ENCODE data around the gene TDRD12.

- TF ChIP-seq, protein P1, sequence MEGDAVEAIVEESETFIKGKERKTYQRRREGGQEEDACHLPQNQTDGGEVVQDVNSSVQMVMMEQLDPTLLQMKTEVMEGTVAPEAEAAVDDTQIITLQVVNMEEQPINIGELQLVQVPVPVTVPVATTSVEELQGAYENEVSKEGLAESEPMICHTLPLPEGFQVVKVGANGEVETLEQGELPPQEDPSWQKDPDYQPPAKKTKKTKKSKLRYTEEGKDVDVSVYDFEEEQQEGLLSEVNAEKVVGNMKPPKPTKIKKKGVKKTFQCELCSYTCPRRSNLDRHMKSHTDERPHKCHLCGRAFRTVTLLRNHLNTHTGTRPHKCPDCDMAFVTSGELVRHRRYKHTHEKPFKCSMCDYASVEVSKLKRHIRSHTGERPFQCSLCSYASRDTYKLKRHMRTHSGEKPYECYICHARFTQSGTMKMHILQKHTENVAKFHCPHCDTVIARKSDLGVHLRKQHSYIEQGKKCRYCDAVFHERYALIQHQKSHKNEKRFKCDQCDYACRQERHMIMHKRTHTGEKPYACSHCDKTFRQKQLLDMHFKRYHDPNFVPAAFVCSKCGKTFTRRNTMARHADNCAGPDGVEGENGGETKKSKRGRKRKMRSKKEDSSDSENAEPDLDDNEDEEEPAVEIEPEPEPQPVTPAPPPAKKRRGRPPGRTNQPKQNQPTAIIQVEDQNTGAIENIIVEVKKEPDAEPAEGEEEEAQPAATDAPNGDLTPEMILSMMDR (IDR thresholded peaks at IDR 0.05) = no peak
- TF ChIP-seq JUN (CRISPR knock-in tag; IDR thresholded peaks at IDR 0.05) (no peak), PRDM15 (CRISPR knock-in tag; IDR thresholded peaks at IDR 0.05) (no peak), HMGXB4 (CRISPR knock-in tag; IDR thresholded peaks at IDR 0.05) (no peak), TCF7 (CRISPR knock-in tag; IDR thresholded peaks at IDR 0.05; ENCODE audit: low read depth) (no peak), RELA (CRISPR knock-in tag; IDR thresholded peaks at IDR 0.05; ENCODE audit: borderline replicate concordance) (no peak), ETV6 (CRISPR knock-in tag; IDR thresholded peaks at IDR 0.05) (no peak), ZNF219 (CRISPR knock-in tag; IDR thresholded peaks at IDR 0.05; ENCODE audit: borderline replicate concordance) (no peak)
- TF ChIP-seq, protein P2, sequence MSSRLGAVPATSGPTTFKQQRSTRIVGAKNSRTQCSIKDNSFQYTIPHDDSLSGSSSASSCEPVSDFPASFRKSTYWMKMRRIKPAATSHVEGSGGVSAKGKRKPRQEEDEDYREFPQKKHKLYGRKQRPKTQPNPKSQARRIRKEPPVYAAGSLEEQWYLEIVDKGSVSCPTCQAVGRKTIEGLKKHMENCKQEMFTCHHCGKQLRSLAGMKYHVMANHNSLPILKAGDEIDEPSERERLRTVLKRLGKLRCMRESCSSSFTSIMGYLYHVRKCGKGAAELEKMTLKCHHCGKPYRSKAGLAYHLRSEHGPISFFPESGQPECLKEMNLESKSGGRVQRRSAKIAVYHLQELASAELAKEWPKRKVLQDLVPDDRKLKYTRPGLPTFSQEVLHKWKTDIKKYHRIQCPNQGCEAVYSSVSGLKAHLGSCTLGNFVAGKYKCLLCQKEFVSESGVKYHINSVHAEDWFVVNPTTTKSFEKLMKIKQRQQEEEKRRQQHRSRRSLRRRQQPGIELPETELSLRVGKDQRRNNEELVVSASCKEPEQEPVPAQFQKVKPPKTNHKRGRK (CRISPR knock-in tag; IDR thresholded peaks at IDR 0.05; ENCODE audit: borderline replicate concordance) = no peak
- TF ChIP-seq, protein P3, sequence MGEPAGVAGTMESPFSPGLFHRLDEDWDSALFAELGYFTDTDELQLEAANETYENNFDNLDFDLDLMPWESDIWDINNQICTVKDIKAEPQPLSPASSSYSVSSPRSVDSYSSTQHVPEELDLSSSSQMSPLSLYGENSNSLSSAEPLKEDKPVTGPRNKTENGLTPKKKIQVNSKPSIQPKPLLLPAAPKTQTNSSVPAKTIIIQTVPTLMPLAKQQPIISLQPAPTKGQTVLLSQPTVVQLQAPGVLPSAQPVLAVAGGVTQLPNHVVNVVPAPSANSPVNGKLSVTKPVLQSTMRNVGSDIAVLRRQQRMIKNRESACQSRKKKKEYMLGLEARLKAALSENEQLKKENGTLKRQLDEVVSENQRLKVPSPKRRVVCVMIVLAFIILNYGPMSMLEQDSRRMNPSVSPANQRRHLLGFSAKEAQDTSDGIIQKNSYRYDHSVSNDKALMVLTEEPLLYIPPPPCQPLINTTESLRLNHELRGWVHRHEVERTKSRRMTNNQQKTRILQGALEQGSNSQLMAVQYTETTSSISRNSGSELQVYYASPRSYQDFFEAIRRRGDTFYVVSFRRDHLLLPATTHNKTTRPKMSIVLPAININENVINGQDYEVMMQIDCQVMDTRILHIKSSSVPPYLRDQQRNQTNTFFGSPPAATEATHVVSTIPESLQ (CRISPR knock-in tag; IDR thresholded peaks at IDR 0.05) = no peak
- TF ChIP-seq, protein P4, sequence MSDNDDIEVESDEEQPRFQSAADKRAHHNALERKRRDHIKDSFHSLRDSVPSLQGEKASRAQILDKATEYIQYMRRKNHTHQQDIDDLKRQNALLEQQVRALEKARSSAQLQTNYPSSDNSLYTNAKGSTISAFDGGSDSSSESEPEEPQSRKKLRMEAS (CRISPR knock-in tag; IDR thresholded peaks at IDR 0.05) = no peak
Observed at GRCh38 chr19:32717496-32717895, 2.1 kb upstream of the TDRD12 start.
